Peyer's patch (tissue), 4 donors: ENCODE data around the gene SEC14L2.
A peak's percentile ranks its signal among the peaks of the same experiment; 100 is the strongest.

Source experiments
- POLR2A ChIP-seq, 2 donors: fragments of 450-650 bp; IDR thresholded peaks; one replicate each; pipeline ENCODE4 v1.5.1; 2017; ENCODE audit warnings: antibody characterized with exemption in 2 of 2, mild to moderate bottlenecking in 2 of 2, moderate library complexity in 2 of 2
- TF ChIP-seq, protein P1 (sequence below), 6 experiments: fragments of 450-650 bp in 4 of 6; fragments of 200-600 bp in 2 of 6; sonication (generic) in 1 of 6; IDR thresholded peaks; one replicate each; pipeline ENCODE4 v1.5.1; 2017 to 2019; ENCODE audit warnings: antibody characterized with exemption in 6 of 6, mild to moderate bottlenecking in 3 of 6, moderate library complexity in 1 of 6

DNA sequence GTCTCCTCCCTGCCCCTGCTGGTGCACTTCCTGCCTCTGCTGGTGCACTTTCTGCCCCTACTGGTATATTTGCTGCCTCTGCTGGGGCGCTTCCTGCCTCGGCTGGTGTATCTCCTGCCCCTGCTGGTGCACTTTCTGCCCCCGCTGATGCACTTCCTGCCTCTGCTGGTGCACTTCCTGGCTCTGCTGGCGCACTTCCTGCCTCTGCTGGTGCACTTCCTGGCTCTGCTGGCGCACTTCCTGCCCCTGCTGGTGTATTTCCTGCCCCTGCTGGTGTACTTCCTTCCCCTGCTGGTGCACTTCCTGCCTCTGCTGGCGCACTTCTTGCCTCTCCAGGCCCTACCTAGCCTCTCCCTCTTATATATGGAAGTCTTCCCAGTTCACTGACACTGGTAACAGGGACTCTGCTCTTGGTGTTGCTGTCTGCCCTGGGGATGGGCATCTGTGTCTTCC is 38.9 kb downstream of the SEC14L2 start:
- TF ChIP-seq, protein P1, sequence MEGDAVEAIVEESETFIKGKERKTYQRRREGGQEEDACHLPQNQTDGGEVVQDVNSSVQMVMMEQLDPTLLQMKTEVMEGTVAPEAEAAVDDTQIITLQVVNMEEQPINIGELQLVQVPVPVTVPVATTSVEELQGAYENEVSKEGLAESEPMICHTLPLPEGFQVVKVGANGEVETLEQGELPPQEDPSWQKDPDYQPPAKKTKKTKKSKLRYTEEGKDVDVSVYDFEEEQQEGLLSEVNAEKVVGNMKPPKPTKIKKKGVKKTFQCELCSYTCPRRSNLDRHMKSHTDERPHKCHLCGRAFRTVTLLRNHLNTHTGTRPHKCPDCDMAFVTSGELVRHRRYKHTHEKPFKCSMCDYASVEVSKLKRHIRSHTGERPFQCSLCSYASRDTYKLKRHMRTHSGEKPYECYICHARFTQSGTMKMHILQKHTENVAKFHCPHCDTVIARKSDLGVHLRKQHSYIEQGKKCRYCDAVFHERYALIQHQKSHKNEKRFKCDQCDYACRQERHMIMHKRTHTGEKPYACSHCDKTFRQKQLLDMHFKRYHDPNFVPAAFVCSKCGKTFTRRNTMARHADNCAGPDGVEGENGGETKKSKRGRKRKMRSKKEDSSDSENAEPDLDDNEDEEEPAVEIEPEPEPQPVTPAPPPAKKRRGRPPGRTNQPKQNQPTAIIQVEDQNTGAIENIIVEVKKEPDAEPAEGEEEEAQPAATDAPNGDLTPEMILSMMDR (IDR thresholded peaks at IDR 0.05): peak in 4 of 6 experiments; percentile 28 to 36 (median 32)
- no peak for TF ChIP-seq POLR2A (IDR thresholded peaks at IDR 0.05)
